Caki2 (cell line): ENCODE measurements around the gene ARHGEF10L. TPM values are rescaled to one million over a fixed set of nuclear protein-coding genes. Genes with fewer than 3 reads are reported as not detected.
"Not testable (repeated sequence)": the region's sequence is repeated elsewhere in the genome, so short reads cannot be mapped to it uniquely, and the experiment has no call there.

Experiments
- DNase-seq: peaks from one replicate; pipeline ENCODE4 v3.0.0-alpha.2; 2015; ENCODE audit warnings: low read depth
- in situ Hi-C: cut with HindIII; loops from 2 replicates; pipeline ENCODE4 v1.10.0; 2016; ENCODE audit warnings: low sequenced_read_pairs, low pct_unique_long_range_greater_than_20kb, mixed read lengths
- total RNA-seq: library from RNA; depleted of rRNA; stranded (reverse); fragments of >200 nt; shearing (Covaris generic); gene quantifications from 2 replicates; pipeline ENCODE4 v1.2.3, GENCODE V29; 2014; ENCODE audit warnings: low replicate concordance; rRNA removed

Gene ARHGEF10L, protein sequence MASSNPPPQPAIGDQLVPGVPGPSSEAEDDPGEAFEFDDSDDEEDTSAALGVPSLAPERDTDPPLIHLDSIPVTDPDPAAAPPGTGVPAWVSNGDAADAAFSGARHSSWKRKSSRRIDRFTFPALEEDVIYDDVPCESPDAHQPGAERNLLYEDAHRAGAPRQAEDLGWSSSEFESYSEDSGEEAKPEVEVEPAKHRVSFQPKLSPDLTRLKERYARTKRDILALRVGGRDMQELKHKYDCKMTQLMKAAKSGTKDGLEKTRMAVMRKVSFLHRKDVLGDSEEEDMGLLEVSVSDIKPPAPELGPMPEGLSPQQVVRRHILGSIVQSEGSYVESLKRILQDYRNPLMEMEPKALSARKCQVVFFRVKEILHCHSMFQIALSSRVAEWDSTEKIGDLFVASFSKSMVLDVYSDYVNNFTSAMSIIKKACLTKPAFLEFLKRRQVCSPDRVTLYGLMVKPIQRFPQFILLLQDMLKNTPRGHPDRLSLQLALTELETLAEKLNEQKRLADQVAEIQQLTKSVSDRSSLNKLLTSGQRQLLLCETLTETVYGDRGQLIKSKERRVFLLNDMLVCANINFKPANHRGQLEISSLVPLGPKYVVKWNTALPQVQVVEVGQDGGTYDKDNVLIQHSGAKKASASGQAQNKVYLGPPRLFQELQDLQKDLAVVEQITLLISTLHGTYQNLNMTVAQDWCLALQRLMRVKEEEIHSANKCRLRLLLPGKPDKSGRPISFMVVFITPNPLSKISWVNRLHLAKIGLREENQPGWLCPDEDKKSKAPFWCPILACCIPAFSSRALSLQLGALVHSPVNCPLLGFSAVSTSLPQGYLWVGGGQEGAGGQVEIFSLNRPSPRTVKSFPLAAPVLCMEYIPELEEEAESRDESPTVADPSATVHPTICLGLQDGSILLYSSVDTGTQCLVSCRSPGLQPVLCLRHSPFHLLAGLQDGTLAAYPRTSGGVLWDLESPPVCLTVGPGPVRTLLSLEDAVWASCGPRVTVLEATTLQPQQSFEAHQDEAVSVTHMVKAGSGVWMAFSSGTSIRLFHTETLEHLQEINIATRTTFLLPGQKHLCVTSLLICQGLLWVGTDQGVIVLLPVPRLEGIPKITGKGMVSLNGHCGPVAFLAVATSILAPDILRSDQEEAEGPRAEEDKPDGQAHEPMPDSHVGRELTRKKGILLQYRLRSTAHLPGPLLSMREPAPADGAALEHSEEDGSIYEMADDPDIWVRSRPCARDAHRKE (N-terminal part only)
- 23.1 and 31.0 TPM in 2 replicates for total RNA-seq

DNA sequence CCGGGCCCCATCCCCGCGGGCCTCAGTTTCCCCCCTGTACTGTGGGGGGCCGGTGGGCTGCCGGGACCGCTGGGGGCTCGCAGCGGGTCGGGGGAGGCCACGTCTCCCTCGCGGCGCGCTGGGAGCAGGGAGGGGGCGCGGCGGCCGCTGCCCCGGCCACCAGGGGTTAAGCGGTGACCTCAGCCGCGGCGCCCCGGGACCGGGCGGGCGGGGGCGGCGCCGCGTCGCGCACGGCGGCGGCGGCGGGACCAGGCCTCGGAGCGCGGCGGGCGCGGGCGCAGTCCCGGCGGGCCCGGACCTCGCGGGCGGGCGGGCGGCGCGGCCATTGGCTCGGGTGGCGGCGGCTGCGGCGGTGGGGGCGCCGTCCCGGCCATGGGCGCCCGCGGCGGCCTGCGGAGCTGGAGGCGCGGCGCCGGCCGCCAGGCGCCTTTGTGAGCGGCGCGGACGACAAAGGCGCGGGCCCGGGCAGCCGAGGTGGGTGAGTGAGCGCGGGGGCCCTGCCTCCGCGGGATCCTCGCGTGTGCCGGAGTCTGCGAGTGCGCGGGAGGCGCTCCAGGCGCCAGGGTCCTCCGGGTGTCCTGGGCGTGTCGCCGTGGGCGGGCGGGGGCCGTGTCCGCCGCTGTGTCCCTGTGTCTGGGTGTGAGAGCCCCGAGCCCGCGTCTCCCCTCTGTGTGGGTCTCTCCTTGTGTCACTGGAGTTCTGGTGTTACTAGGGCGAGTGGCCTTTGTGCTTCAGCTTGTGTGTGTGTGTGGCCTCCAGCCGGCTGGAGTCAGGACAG is at the start of gene ARHGEF10L:
ARHGEF10L (plus strand) TSS at position 222 of the 778 bp plus-strand sequence. CDS start 40,898 bp downstream, outside the sequence.
- in situ Hi-C loops, result no loop called here
- DNase-seq, result no peak

DNA sequence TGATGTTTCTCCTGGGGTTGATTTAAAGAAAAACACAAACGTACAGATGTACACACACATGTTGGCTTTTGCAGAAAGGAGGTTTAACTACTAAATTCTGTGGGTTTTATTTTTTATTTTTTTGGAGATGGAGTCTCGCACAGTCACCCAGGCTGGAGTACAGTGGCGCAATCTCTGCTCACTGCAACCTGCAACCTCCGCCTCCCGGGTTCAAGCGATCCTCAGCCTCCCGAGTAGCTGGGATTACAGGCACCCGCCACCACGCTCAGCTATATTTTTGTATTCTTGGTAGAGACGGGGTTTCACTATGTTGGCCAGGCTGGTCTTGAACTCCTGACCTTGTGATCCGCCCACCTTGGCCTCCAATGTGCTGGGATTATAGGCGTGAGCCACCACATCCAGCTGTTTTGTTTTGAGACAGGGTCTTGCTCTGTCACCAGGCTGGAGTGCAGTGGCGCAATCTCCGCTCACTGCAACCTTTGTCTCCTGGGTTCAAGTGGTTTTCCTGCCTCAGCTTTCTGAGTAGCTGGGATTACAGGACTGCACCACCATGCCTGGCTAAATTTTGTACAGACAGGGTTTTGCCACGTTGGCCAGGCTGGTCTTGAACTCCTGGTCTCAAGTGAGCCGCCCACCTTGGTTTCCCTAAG is 49.6 kb upstream of the ARHGEF10L start:
- DNase-seq, in situ Hi-C loops: not testable (repeated sequence)

DNA sequence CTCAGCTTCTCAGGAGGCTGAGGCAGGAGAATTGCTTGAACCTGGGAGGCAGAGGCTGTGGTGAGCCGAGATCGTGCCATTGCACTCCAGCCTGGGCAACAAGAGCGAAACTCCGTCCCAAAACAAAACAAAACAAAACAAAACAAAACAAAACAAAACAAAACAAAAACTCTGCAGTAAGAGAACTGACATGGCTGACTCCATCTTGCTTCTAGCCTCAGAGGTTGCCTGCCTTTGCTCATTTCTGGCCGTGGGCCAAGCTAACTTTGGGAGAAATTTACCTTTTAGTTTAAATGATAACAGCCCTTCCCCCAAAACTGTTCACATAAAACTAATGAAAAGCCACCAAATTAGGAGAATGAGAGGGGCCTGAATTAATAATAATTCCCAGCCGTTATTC is 48.8 kb upstream of the ARHGEF10L start:
- DNase-seq, in situ Hi-C loops: not testable (repeated sequence)

DNA sequence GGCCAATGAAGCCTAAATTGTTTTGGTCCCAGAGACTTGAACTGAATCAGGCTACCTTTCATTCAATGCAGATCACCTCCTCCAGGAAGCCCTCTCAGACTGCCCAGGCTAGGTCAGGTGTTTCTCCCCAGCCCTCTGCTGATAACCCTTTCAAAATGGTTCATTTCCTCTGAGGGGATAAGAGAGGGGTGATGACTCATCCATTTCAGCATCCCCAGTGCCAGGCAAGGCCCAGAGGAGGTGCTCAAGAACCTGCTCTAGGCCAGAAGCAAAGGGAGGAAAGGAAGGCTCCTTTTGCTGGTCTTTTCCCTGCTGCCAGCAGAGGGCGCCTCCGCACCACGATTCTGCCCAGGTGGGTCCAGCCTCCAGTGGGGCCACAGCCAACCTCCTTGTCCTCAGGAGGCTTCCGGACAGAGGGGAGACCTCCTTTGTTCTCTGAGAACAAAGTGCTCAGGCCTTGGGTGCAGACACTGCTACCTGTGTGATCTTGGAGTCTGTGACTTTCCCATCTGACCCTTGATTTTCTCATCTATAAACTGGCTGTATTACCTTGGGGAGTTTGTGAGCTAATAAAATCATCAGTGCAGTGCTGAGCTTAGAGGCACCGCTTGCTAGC is 45.3 kb upstream of the ARHGEF10L start:
- in situ Hi-C loops, result no loop called here
- DNase-seq, result peak; percentile 72

DNA sequence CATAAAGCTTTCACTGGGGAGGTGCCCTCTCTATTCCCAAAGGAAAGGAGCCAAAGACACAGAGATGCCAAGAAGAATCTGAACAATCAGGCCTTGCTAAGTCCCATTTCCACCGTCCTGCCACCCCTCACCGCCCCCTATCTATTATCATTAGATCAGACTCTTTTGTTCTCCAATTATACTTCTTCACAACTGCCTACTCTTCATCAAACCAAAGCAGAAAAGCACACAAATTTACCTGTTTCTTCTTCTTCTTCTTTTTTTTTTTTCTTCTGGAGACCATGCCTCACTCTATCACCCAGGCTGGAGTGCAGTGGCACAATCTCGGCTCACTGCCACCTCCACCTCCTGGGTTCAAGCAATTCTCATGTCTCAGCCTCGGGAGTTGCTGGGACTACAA is 43.1 kb upstream of the ARHGEF10L start:
- in situ Hi-C loops, result no loop called here
- DNase-seq, result no peak

DNA sequence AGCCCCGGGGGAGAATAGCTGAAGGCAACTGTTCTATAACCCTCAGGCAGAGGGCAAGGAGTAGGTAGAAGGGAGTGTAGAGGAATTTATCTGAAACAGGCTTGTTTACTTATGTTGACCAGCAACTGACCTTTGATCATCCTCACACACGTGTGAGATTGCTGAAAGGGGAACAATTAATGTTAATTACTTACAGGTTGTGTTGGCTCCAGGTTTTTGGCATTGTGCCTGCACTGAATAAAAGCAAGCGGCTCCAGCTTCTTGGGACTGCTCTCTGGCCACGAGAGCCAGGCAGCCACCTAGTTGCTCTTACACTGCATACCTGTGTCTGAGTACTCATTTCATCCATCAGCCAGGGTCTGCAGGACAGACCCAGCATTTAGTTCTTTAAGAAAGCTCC is 41.3 kb upstream of the ARHGEF10L start:
- DNase-seq, result no peak
- in situ Hi-C loops, result no loop called here

DNA sequence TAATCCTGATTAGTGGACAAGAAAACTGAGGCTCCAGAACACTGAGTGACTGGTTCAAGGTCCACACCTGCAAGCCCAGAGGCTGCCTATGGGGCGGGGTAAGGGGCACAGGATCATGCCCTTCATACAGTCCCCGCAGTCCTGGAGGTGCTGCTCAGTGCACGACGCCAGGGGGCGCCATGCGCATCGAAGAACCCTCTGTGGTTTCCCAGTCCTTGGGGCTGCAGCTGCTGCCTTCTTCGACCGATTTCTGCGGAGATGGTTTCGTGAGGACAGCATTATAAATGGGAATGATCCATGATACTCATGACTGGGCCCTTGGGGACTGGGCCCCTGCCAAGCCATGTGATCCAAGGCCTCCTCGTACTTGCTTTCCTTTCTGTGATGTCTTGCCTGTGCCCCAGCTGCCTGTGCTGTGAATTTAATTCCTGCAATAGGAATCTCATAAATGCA is 37.1 kb upstream of the ARHGEF10L start:
- in situ Hi-C loops, result no loop called here

DNA sequence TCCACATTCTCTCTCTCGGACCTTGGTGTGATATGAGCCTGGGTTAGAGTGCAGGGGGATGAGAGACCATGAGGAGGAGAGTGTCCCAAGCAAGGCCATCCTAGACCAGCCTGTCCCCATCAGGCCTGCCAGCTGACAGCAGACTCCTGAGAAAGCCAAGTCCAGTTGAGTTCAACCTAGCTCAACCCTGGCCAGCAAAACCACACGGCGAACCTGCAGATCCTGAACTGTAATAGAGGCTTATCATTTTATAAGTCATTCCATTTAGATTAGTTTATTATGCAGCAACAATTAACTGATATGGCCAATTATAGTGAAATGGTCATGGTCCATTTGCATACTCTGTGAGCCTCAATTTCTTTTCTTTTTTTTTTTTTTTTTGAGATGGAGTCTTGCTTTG is 36.4 kb upstream of the ARHGEF10L start:
- no peak for DNase-seq
- in situ Hi-C loops, result no loop called here

More for the DNA sequence above, 37.1 kb upstream of the ARHGEF10L start:
- DNase-seq, result peak; percentile 79

DNA sequence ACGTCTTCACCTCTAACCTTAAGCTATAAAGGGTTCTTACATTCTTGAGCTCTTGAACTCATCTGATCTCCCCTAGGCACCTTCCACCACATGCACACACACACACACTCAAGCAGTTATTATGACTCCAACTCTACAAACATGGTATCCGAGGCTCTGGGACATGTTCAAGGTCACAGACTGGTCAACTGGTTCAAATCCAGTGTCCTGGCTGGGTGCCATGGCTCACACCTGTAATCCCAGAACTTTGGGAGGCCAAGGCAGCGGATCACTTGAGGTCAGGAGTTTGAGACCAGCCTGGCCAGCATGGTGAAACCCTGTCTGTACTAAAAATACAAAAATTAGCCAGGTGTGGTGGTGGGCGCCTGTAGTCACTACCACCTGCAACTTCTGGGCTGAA is 32.3 kb upstream of the ARHGEF10L start:
- DNase-seq, in situ Hi-C loops: not testable (repeated sequence)

DNA sequence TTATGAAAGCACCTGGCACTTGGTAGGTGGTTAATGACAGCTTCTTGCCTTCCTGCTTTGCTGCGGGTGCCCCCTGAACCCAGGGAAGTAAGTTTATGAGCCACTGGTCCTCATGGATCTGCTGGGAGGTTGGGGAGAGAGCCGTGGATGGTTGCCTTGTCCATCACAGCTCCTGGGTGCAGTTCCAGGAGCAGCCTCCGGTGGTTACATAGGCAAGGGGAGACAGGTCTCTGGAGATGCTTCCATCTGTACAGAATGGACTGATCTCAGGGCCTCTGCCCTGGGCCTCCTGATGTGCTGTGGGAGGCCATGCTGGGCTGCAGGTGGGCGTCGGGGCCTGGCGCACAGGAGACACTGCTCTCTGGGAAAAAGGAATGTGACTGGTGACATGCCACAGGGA is 31.6 kb upstream of the ARHGEF10L start:
- DNase-seq, result no peak
- in situ Hi-C loops, result no loop called here

DNA sequence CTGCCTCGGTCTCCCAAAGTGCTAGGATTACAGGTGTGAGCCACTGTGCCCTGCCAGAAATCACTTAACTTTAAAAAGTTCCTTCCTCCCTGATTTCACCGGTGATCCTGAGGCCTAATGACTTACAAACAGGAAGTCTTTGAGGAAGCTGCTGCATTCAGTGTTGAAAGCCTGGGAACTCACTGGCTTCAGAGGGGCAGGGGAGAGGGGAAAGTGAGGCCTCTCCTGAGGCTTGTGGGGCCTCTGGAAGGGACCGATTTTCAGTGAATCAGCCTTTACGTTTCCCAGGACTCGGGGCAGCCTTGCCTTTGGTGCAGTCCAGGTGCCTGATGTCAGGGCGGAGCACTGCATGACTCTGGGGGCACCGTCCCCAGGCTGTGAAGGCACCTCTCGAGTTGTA is 30.1 kb upstream of the ARHGEF10L start:
- in situ Hi-C loops, result no loop called here

DNA sequence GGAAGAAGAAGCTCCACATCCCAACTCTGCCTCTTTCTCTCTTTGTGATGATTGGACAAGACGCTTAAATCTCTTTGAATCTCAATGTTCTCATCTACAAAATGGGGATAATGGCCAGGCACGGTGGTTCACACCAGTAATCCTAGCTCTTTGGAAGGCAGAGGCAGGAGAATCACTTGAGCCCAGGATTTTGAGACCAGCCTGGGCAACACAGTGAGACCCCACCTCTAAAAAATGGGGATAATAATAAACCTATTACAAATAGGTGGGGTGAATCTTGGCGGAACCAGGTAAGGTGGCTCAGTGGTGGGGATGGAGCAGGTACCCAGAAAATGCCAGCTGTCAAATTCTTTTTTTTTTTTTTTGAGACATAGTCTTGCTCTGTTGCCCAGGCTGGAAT is 29.4 kb upstream of the ARHGEF10L start:
- no peak for DNase-seq
- in situ Hi-C loops, result no loop called here

More for the DNA sequence above, 30.1 kb upstream of the ARHGEF10L start:
- DNase-seq, result no peak

DNA sequence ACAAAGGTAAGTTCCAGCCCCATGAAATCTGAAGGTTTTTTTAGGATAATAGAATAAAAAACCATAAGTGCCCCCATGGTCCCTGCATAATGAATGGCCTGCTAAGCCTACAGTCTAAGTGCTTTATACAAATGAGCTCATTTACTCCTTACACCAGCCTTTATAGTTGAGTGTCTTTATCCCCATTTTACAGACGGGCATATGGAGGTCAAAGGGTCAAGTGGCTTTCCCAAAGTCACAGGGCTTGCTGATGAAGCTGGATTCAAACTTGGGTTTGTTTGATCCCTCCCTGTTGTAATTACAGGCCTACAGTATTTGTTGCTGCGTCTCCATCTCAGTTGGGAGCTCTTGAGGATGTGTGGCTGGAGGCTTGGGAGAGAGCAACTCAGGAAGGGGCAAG is 28.3 kb upstream of the ARHGEF10L start:
- DNase-seq, result no peak
- in situ Hi-C loops, result no loop called here

DNA sequence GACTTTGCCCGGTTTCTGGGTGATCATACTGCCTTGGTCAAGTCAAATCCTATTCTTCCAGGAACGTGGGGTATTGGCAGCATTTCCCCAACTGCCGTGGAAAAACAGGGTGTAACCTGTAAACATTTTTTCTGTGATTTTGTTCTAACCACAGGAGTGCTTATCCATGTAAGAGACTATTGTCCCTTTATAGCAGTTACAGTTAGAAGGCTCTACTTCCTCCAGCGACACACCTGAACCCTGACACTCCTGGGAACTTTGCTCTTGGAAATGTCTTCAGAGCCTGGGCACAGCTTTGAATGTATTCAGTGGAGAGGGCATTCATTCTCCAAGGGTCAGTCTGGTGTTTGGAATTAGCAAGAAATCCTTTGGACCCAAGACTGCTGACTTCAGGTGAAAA is 26.4 kb upstream of the ARHGEF10L start:
- in situ Hi-C loops, result no loop called here
- DNase-seq, result no peak

DNA sequence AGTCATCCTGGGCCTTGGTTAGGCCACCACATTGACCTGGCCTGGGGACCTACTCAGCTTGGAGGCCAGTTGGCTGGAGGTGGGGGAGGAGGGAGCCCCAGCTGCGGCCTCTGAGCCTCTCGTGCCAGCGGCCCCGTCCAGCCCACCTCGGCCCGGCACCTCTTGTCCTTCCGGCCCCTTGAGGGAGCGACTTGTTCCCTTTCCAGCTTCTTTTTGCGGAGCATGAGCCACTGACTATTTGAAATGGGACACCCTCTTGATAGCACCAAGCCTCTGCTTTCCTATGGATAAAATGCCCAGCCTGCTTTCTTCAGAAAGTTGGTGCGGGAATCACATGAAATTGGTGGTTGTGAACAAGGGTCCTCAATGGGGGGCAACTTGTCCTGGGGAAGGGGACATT is 24.7 kb upstream of the ARHGEF10L start:
- in situ Hi-C loops, result no loop called here
- DNase-seq, result no peak

DNA sequence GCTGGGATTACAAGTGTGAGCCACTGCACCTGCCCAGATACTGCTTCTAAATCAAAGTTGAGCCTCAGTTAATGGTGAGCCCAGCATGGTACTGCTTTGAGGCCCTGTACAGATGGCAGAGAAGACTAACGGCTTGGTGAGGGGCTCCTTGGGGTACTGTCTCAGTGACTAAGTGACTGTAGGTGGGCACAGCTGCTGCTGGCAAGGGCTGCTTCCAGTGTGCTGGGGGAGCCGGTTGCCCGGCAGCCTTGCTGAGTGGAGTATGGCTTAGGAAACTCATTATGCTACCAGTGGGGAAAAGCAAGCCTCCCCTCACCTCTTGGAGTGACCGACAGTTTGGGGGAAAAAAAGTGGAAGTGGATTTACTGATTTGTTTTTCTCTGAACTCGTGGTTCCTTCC is 23.6 kb upstream of the ARHGEF10L start:
- in situ Hi-C loops, result no loop called here
- DNase-seq, result no peak
